DOHH2 (cell line): ENCODE results near the gene RAB26.
A peak's percentile ranks its signal among the peaks of the same experiment; 100 is the strongest.

Source experiments
- H3F3A ChIP-seq: fragments of 200-600 bp; sonication (generic), shearing (Covaris generic); 2 replicates; pipeline ENCODE4 v1.6.0; 2016; ENCODE audit warnings: antibody characterized with exemption, mild to moderate bottlenecking; ENCODE audit not compliant: control insufficient read depth, insufficient read depth
- H3K27ac ChIP-seq: fragments of 200-600 bp; sonication (generic); 2 replicates; pipeline ENCODE4 v1.5.1; 2014; ENCODE audit warnings: low read depth, mild to moderate bottlenecking, low read length, moderate library complexity
- H3K27me3 ChIP-seq: fragments of 200-600 bp; sonication (generic); 2 replicates; pipeline ENCODE4 v1.6.1; 2014; ENCODE audit warnings: mild to moderate bottlenecking, low read length, mixed read lengths; ENCODE audit not compliant: control insufficient read depth
- H3K36me3 ChIP-seq: fragments of 200-600 bp; sonication (generic); 2 replicates; pipeline ENCODE4 v1.6.1; 2014; ENCODE audit warnings: mild to moderate bottlenecking, low read length, moderate library complexity, mixed read lengths; ENCODE audit not compliant: control insufficient read depth
- H3K4me1 ChIP-seq: fragments of 200-600 bp; sonication (generic); 2 replicates; pipeline ENCODE4 v1.6.1; 2014; ENCODE audit warnings: mild to moderate bottlenecking, low read length, mixed read lengths; ENCODE audit not compliant: control insufficient read depth
- H3K4me2 ChIP-seq: fragments of 200-600 bp; sonication (generic); 2 replicates; pipeline ENCODE4 v1.6.0; 2014; ENCODE audit warnings: mild to moderate bottlenecking, low read length, moderate library complexity
- H3K4me3 ChIP-seq: fragments of 200-600 bp; sonication (generic); 2 replicates; pipeline ENCODE4 v1.5.1; 2014; ENCODE audit warnings: mild to moderate bottlenecking, low read length, mixed read lengths
- H3K79me2 ChIP-seq: fragments of 200-600 bp; sonication (generic); 2 replicates; pipeline ENCODE4 v1.6.1; 2014; ENCODE audit warnings: mild to moderate bottlenecking, low read length, mixed read lengths; ENCODE audit not compliant: control insufficient read depth
- H3K9me2 ChIP-seq: fragments of 200-600 bp; sonication (generic); replicated peaks from 2 replicates; pipeline ENCODE4 v1.6.1; 2014; ENCODE audit warnings: mild to moderate bottlenecking, low read length, mixed read lengths; ENCODE audit not compliant: control insufficient read depth
- H3K9me3 ChIP-seq: fragments of 200-600 bp; sonication (generic); 2 replicates; pipeline ENCODE4 v1.6.1; 2014; ENCODE audit warnings: antibody characterized with exemption, low read length, mixed read lengths; ENCODE audit not compliant: control insufficient read depth, insufficient read depth
- H4K20me1 ChIP-seq: fragments of 200-600 bp; sonication (generic); 2 replicates; pipeline ENCODE4 v1.6.0; 2014; ENCODE audit warnings: low read depth, mild to moderate bottlenecking, antibody characterized with exemption, low read length, moderate library complexity; ENCODE audit not compliant: control insufficient read depth, insufficient read depth
- EZH2phosphoT487 ChIP-seq: fragments of 200-600 bp; sonication (generic); IDR thresholded peaks from 2 replicates; pipeline ENCODE4 v1.6.1; 2017; ENCODE audit warnings: borderline replicate concordance, mild to moderate bottlenecking, antibody characterized with exemption, low read length, moderate library complexity, mixed read lengths
- TF ChIP-seq, protein P1 (sequence below): fragments of 200-600 bp; sonication (generic); IDR thresholded peaks from one replicate; pipeline ENCODE4 v1.5.1; 2014; ENCODE audit warnings: antibody characterized with exemption, mild to moderate bottlenecking, low read depth, low read length; ENCODE audit not compliant: poor library complexity, severe bottlenecking

Gene RAB26

DNA sequence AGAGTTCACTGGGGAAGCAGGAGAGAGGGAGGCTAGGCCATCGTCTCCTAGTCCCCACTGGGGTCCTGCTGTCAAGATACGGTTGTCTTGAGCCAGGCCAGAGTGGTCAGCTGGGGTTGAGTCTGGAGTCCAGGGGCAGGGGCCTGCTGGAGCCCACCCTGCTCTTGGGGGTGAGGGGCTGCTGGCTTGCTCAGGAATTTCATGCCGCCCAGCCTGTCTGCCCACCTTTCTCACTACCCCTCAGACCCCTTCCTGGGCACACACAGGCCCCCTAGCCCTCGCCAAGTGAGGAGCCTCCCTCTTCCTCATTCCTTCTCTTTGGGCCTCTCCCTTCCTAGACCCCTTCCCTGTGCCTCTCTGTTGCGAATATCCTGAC lies 8.4 kb downstream of the RAB26 start:
- no peak overlapping the region for H3K27ac ChIP-seq

DNA sequence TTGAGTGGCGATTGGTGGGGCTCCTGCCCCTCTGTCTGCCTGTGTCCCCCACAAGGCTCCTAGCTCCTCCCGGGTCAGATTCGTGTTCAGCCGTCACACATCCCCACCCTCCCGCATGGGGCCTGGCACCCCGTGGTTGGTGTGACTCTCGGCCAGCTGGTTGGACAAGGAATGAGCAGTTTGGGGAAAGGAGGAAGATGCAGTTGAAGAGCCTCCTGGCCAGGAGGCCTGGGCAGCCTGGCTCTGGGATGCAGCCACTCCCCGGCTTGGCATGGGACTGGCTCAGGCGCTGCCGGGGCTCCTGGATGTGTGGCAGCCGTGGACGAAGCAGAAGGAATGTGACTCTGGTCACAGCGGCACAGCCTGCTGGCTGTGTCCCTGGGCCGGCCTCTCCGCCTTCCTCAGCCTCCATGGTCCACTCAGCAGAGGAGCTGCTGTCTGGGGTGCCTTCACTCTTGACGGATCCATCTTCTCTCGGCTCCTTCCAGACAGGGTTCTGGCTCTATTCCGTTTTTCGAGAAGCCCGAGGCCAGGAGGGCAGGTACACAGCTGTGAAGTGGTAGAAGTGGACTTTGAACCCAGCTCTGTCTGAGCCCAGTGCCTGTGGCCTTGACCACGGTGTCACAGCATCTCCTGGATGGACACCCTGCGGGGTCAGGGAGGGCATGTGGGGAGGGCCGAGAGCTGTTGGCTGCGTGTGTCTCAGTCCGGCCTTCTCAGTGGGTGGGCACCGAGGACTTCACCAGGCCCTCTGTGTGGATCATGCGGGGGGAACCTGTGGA lies 9.2 kb downstream of the RAB26 start:
- Histone ChIP-seq H3F3A (peaks cover 24% of the 10 kb centered on the region), H3K36me3 (peaks cover 61% of the 10 kb centered on the region), H3K9me2 (no peaks in the 10 kb centered on the region), H3K79me2 (peaks cover 94% of the 10 kb centered on the region), H3K27me3 (peaks cover 6% of the 10 kb centered on the region; the same call in 1 of the 2 replicates), H3K4me2 (peak overlapping the region; percentile 95), H3K4me1 (peaks cover 56% of the 10 kb centered on the region), H3K27ac (no peak overlapping the region), H4K20me1 (peaks cover 19% of the 10 kb centered on the region), H3K9me3 (peaks cover 5% of the 10 kb centered on the region; the same call in 1 of the 2 replicates), H3K4me3 (peak overlapping the region; percentile 99; the same call in 1 of the 2 replicates)
- TF ChIP-seq, protein P1, sequence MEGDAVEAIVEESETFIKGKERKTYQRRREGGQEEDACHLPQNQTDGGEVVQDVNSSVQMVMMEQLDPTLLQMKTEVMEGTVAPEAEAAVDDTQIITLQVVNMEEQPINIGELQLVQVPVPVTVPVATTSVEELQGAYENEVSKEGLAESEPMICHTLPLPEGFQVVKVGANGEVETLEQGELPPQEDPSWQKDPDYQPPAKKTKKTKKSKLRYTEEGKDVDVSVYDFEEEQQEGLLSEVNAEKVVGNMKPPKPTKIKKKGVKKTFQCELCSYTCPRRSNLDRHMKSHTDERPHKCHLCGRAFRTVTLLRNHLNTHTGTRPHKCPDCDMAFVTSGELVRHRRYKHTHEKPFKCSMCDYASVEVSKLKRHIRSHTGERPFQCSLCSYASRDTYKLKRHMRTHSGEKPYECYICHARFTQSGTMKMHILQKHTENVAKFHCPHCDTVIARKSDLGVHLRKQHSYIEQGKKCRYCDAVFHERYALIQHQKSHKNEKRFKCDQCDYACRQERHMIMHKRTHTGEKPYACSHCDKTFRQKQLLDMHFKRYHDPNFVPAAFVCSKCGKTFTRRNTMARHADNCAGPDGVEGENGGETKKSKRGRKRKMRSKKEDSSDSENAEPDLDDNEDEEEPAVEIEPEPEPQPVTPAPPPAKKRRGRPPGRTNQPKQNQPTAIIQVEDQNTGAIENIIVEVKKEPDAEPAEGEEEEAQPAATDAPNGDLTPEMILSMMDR: no peak
- TF ChIP-seq EZH2phosphoT487: no peak

More for the DNA sequence above, 8.4 kb downstream of the RAB26 start:
- H3K79me2 ChIP-seq: peaks cover 91% of the 10 kb centered on the region
- no peaks in the 10 kb centered on the region for H3K9me2 ChIP-seq
- H3K36me3 ChIP-seq: peaks cover 62% of the 10 kb centered on the region
- H3K4me2 ChIP-seq: peak overlapping the region; percentile 95
- H3K27me3 ChIP-seq: peaks cover 6% of the 10 kb centered on the region; the same call in 1 of the 2 replicates
- H3K4me1 ChIP-seq: peaks cover 64% of the 10 kb centered on the region
- H4K20me1 ChIP-seq: peaks cover 20% of the 10 kb centered on the region
- peaks cover 32% of the 10 kb centered on the region for H3F3A ChIP-seq
- peak overlapping the region; percentile 99 for H3K4me3 ChIP-seq
- H3K9me3 ChIP-seq: no peaks in the 10 kb centered on the region; the same call in 1 of the 2 replicates
- no peak for TF ChIP-seq EZH2phosphoT487
- TF ChIP-seq, protein P1: no peak

GRCh38 chr16:2158262-2158638 lies 9.8 kb downstream of the RAB26 start:
- peak overlapping the region; percentile 95; the same call in 1 of the 2 replicates for H3K4me2 ChIP-seq
- H3K36me3 ChIP-seq: peaks cover 61% of the 10 kb centered on the region
- H3K79me2 ChIP-seq: peaks cover 94% of the 10 kb centered on the region
- H3K9me2 ChIP-seq: no peaks in the 10 kb centered on the region
- H3F3A ChIP-seq: peaks cover 20% of the 10 kb centered on the region
- peaks cover 8% of the 10 kb centered on the region; the same call in 1 of the 2 replicates for H3K9me3 ChIP-seq
- H3K4me1 ChIP-seq: peaks cover 50% of the 10 kb centered on the region
- H3K27ac ChIP-seq: no peak overlapping the region
- H3K27me3 ChIP-seq: peaks cover 6% of the 10 kb centered on the region; the same call in 1 of the 2 replicates
- TF ChIP-seq, protein P1: no peak
- no peak for TF ChIP-seq EZH2phosphoT487
- H3K4me3 ChIP-seq: no peak overlapping the region; the same call in 1 of the 2 replicates
- peaks cover 14% of the 10 kb centered on the region for H4K20me1 ChIP-seq
